Activated T-cell treated with anti-CD3 and anti-CD28 coated beads for 1 hour (primary cell): ENCODE data around the gene CPNE5.

Experiments
- DNase-seq: peaks from one replicate; pipeline ENCODE4 v3.0.0-alpha.2; 2020; ENCODE audit warnings: low read depth

The CPNE5 gene

GRCh38 chr6:36834576-36835341 is 4.5 kb downstream of the CPNE5 start:
- DNase-seq: no peak

- no peak for DNase-seq
These were observed 6.0 kb downstream of the CPNE5 start for GRCh38 chr6:36833182-36833789.

GRCh38 chr6:36832313-36832712 is 6.9 kb downstream of the CPNE5 start:
- no peak for DNase-seq

DNA sequence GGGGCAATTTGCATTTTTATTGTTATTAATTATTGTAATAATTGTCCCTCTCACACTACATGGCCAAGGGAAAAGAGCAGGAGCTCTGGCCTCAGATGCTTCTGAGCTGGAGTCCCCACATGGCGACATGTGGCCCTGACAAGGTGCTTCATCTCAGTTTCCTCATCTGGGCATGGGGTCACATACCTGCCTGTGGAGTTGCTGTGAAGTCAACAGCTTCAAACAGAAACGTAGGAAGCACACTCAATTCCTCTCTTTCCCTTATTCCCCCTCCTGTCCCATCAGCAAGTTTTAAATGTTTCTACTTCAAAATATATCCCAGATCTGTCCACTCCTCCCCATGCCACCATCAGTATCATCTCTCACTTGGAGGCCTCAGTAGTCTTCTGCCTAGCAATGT is 8.7 kb downstream of the CPNE5 start:
- DNase-seq: no peak

GRCh38 chr6:36829919-36830544 is 9.2 kb downstream of the CPNE5 start:
- no peak for DNase-seq

- DNase-seq: no peak
These were observed 11.8 kb downstream of the CPNE5 start for GRCh38 chr6:36827261-36828079.

DNA sequence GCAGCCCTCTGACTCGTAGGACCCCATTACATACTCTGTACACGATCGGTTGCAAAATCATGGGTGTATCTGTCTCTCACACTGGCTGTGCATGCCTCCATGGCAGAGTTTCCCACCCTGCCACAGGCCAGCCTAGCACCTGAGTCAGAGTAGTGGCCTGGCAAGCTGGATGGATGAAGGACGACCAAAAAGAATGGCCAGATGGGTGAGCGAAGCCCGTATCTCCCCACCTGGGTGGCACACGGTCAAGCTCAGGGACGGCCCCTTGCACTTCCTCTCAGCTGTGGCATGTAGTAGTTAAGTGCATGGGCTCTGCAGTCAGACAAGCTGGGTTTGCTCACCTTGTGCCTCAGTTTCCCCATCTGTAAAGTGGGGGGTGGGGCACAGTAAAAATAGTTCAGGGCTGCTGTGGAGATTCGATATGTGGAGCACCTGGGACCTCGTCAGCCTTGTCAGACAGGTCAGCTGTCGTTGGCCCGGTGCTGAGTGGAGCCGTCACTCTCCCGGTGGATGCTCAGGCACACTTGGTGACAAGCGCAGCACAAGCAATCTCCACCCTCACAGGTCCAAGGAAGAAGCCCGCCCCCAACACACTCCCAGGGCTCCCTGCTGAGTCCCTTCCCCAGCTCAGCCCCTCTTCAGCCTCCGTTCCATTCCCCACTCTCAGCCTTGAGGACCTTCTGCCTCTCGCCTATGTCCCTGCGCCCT is 12.6 kb downstream of the CPNE5 start:
- DNase-seq: no peak

GRCh38 chr6:36825994-36826393 is 13.2 kb downstream of the CPNE5 start:
- DNase-seq: no peak

DNA sequence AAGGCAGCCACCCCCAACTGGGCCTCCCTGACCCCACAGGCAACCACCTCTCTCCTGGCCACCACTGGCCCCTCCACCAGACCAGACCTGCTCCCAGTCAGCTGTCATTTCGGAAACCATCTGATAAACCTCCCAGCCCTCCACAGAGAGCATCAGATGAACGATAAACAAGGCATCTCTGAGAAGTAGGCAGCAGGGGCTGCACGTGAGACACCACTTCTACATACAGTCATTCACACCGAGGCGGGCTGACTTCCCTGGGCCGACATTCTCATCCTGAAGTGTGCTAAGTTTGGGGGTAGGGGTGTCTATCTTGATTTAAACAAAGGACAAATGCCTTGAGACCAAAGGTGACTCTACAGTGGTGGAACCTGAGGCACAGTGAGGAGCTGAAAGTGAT is 13.8 kb downstream of the CPNE5 start:
- no peak for DNase-seq

DNA sequence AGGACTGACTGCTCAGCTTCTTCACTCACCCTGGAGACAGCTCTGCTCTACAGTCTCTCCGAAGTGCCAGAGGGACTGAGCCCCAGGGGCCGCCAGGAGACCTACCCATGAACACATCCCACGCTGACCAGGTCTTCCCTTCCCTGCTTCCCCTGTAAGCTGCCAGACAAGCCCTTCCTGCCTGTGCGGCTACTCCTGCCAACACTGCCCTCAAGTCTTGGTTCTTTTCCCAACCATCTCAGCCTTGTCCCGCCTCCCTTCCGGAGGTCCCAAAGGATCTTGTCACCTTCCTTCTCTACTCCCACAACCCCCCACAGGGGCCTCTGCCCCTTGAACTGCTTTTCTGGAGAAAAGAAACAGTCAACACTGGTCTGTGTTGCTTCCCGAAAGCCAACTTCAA is 15.0 kb downstream of the CPNE5 start:
- no peak for DNase-seq

GRCh38 chr6:36823421-36824096 is 15.7 kb downstream of the CPNE5 start:
- no peak for DNase-seq

- no peak for DNase-seq
These were observed 16.6 kb downstream of the CPNE5 start for GRCh38 chr6:36822506-36823269.

GRCh38 chr6:36821581-36822335 is 17.5 kb downstream of the CPNE5 start:
- DNase-seq: no peak

GRCh38 chr6:36820700-36821580 is 18.3 kb downstream of the CPNE5 start:
- DNase-seq: no peak

GRCh38 chr6:36818756-36819155 is 20.5 kb downstream of the CPNE5 start:
- DNase-seq: no peak

DNA sequence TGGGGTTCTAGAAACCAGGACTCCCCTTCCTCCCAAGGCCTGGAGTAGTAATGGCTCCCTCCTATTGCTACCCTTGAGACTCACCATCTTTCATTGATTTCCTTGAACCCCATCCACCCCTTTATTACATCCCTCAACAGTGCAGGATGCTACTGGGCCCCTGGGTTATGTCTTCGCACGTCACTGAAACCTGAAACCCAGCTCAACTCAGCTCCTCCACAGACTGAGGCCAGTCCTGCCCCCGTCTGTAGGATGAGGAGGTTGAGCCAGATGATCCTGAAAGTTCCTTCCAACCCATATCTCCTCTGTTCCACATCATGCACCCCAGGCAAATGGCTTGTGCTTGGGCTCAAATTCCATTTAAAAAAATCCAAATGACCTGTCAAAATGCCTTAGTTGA is 21.4 kb downstream of the CPNE5 start:
- no peak for DNase-seq

GRCh38 chr6:36817176-36817817 is 21.9 kb downstream of the CPNE5 start:
- DNase-seq: no peak
